ENCODE results near the gene LSM3.
"Not testable (repeated sequence)": the region's sequence is repeated elsewhere in the genome, so short reads cannot be mapped to it uniquely, and the experiment has no call there.

Gene LSM3

DNA sequence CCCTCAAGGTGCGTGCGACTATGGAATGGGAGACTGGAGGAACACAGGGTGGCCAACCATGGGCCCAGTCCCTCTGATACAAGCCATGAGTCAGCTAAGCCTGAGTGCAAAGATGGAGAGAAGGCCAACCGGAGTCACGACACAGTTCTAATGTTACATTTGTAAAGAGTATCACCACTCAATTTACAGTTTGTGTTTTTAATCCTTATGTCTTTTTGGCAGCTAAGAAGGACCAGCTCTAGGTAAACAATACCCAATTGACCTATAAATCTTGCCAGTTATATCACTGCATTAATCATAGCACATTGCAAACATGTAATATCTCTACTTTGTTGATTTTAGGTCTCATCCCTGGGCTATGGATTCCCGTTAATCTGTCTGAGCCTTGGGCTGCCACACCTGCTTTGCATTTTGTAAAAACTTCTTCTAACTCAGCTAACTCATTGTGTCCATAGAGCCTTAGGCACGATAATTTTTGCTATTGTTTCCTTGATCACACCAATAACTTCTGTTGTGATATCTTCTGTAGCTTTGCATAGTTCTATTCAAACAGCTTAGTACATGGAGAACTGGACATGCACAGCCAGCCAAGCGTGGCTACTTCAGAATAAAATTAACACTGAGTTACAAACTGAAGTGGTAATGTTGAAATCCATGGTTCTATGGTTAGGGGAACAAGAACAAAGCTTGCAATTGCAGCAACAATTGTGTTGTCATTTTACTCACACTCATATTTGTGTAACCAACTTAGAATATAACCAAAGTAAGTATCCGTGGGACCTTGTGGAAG lies 50.3 kb downstream of the LSM3 start:
- H3K36me3 ChIP-seq (ENCODE audit: insufficient read depth, low read length): no peaks in the 10 kb centered on the region
- H3K27me3 ChIP-seq (ENCODE audit: control insufficient read depth in 1 of 2, insufficient read depth in 2 of 2, low read length in 2 of 2): no peaks in the 10 kb centered on the region
- no peaks in the 10 kb centered on the region for H3K4me1 ChIP-seq (ENCODE audit: insufficient read depth, low read length)
- no peak overlapping the region for H3K4me3 ChIP-seq (ENCODE audit: low read depth in 1 of 2, low read length in 2 of 2)
- H3K9me3 ChIP-seq (ENCODE audit: low read length): no peaks in the 10 kb centered on the region
- H3K9ac ChIP-seq (ENCODE audit: low read length): no peak overlapping the region
- no peak overlapping the region for H3K27ac ChIP-seq (ENCODE audit: low read depth, low read length)

DNA sequence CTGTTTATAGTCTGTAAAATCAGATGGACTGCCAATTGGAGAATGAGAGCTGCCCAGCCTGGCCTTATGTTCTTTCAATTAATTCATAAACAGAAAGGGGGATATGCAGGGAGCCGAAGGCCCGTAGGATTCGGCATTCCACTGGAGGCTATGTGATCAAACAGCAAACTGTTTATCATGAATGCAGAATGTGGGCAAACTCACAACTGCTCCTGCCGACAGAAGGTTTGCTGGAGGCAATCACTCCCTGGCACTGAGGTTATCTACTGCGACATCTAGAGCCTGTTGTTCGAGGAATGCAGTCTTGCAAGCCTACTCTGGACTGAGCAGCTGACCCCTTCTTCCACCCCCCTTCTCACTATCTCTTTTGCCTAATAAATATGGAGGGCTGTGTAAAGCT lies 51.1 kb downstream of the LSM3 start:
- H3K4me3 ChIP-seq (ENCODE audit: low read depth in 1 of 2, low read length in 2 of 2); H3K4me1 ChIP-seq (ENCODE audit: insufficient read depth, low read length); H3K27ac ChIP-seq (ENCODE audit: low read depth, low read length); H3K9ac ChIP-seq (ENCODE audit: low read length); H3K27me3 ChIP-seq (ENCODE audit: control insufficient read depth in 1 of 2, insufficient read depth in 2 of 2, low read length in 2 of 2); H3K9me3 ChIP-seq (ENCODE audit: low read length); H3K36me3 ChIP-seq (ENCODE audit: insufficient read depth, low read length): not testable (repeated sequence)

DNA sequence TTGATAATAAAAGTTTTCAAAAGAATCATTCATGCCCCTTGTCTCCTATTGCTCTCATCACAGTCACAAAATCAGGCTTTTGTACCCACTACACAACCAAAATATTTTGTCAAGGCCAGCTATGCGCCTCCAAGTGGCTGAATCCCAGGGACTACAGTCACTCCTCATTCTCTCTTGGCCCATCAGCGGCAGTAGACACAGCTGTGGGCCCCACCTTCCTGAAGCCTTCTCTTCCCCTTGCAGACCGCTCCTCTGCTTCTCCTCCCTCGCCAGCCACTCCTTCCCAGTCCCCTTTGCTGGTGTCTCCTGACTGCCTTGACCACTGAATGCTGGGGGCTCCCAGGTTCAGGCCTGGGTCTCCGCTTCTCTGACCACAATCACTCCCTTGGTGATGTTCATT lies 52.1 kb downstream of the LSM3 start:
- Histone ChIP-seq H3K4me1 (ENCODE audit: insufficient read depth, low read length) (no peaks in the 10 kb centered on the region), H3K4me3 (ENCODE audit: low read depth in 1 of 2, low read length in 2 of 2) (no peak overlapping the region), H3K9ac (ENCODE audit: low read length) (no peak overlapping the region), H3K27ac (ENCODE audit: low read depth, low read length) (no peak overlapping the region), H3K9me3 (ENCODE audit: low read length) (no peaks in the 10 kb centered on the region), H3K36me3 (ENCODE audit: insufficient read depth, low read length) (no peaks in the 10 kb centered on the region), H3K27me3 (ENCODE audit: control insufficient read depth in 1 of 2, insufficient read depth in 2 of 2, low read length in 2 of 2) (no peaks in the 10 kb centered on the region)

DNA sequence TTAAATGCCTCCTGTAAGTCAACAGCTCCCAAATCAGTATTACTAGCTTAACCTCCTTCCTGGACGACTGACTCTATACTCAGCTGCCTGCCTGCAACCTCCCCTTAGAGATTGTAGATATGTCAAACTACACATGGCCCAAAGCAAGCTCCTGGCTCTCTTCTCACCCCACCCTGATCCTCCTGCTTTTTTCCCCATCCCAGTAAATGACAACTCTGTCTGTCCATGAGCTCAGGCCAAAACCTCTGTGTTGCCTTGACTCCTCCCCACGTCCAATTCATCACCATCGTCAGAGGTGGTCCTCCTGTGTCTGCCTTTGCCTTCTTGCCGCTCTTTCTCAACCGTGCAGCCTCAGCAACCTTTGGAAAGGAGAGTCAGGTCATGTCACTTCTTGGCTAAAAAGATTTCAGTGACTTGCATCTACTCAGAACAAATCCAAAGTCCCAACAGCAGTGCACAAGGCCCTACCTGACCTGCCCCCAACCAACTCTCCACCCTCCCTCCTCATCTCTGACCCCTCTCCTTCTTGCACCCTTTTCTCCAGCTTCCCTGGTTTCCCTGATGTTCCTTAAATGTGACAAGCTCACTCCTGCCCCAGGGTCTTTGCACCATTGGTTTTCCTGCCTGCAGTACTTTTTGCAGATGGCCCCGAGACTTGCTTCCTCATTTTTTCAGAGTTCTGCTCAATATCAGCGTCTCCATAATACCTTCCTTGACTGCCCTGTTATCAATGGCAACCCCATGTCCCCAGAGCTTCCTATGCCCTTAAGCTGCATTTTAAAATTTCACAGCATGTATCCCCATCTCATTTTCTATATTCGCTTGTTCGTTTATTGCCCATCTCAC lies 52.8 kb downstream of the LSM3 start:
- Histone ChIP-seq H3K36me3 (ENCODE audit: insufficient read depth, low read length) (no peaks in the 10 kb centered on the region), H3K9ac (ENCODE audit: low read length) (no peak overlapping the region), H3K27ac (ENCODE audit: low read depth, low read length) (no peak overlapping the region), H3K9me3 (ENCODE audit: low read length) (no peaks in the 10 kb centered on the region), H3K4me3 (ENCODE audit: low read depth in 1 of 2, low read length in 2 of 2) (no peak overlapping the region), H3K4me1 (ENCODE audit: insufficient read depth, low read length) (no peaks in the 10 kb centered on the region), H3K27me3 (ENCODE audit: control insufficient read depth in 1 of 2, insufficient read depth in 2 of 2, low read length in 2 of 2) (no peaks in the 10 kb centered on the region)

DNA sequence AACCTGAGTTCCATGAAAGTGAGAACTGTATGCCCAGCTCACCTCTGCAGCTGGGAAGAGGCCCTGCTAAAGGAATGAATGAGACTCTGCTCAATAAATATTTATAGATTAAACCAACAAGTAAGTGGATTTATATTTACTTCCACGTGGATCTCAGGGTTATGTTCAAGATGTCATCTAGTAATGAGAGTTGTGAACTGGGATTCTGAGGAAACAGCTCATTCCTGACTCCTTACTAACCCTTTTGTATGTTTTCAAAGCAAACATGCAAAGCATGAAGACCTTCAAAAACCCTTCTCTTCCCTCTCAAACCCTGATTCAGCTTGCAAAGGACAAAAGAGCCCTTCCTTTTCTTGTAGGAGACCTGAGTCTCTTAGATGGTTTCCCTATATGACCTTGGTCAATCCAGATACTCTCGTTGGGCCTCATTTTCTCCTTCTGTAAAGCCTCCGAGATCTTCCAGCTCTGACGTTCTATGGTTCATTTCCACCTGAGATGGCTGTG lies 53.4 kb downstream of the LSM3 start:
- H3K4me1 ChIP-seq (ENCODE audit: insufficient read depth, low read length): no peaks in the 10 kb centered on the region
- H3K36me3 ChIP-seq (ENCODE audit: insufficient read depth, low read length): no peaks in the 10 kb centered on the region
- H3K27ac ChIP-seq (ENCODE audit: low read depth, low read length): no peak overlapping the region
- H3K9me3 ChIP-seq (ENCODE audit: low read length): no peaks in the 10 kb centered on the region
- no peak overlapping the region for H3K4me3 ChIP-seq (ENCODE audit: low read depth in 1 of 2, low read length in 2 of 2)
- no peak overlapping the region for H3K9ac ChIP-seq (ENCODE audit: low read length)
- no peaks in the 10 kb centered on the region for H3K27me3 ChIP-seq (ENCODE audit: control insufficient read depth in 1 of 2, insufficient read depth in 2 of 2, low read length in 2 of 2)

DNA sequence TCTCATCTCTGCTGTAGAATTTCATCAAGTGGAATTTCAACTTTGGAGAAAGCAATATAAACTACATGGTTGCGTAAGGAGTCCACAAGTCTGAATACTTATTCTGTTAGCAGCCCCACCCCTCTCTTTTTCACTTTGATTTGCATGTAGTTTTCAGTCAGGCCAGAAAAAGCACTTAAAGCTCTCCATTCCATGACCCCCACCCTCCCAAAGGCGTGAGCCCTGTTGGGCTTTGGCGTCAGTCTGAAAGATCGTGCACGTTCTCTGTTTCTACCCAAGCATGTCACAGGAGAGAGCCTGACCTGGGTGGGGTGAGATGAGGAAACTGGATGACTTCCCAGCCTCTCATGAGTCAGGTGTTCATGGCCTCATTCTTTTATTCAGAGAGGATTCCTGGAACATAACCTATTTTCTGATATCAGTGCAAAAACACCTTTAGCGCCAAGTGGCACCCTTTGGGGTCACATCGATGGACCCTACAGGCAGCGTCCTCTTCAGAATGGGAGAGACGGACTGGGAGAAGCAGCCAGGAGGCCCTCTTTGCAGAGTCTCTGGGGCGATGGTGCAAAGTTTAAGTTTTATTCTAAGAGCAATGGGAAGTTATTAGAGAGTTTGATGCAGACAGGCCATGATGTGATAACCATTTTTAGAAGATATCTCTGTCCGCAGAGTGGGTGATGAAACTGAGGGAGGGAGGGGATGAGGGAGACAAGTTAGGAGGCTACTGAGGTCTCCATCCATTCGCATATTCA lies 55.8 kb downstream of the LSM3 start:
- H3K27me3 ChIP-seq (ENCODE audit: control insufficient read depth in 1 of 2, insufficient read depth in 2 of 2, low read length in 2 of 2): no peaks in the 10 kb centered on the region
- no peaks in the 10 kb centered on the region for H3K36me3 ChIP-seq (ENCODE audit: insufficient read depth, low read length)
- H3K9me3 ChIP-seq (ENCODE audit: low read length): no peaks in the 10 kb centered on the region
- no peaks in the 10 kb centered on the region for H3K4me1 ChIP-seq (ENCODE audit: insufficient read depth, low read length)
- H3K9ac ChIP-seq (ENCODE audit: low read length): no peak overlapping the region
- H3K27ac ChIP-seq (ENCODE audit: low read depth, low read length): no peak overlapping the region
- no peak overlapping the region for H3K4me3 ChIP-seq (ENCODE audit: low read depth in 1 of 2, low read length in 2 of 2)

DNA sequence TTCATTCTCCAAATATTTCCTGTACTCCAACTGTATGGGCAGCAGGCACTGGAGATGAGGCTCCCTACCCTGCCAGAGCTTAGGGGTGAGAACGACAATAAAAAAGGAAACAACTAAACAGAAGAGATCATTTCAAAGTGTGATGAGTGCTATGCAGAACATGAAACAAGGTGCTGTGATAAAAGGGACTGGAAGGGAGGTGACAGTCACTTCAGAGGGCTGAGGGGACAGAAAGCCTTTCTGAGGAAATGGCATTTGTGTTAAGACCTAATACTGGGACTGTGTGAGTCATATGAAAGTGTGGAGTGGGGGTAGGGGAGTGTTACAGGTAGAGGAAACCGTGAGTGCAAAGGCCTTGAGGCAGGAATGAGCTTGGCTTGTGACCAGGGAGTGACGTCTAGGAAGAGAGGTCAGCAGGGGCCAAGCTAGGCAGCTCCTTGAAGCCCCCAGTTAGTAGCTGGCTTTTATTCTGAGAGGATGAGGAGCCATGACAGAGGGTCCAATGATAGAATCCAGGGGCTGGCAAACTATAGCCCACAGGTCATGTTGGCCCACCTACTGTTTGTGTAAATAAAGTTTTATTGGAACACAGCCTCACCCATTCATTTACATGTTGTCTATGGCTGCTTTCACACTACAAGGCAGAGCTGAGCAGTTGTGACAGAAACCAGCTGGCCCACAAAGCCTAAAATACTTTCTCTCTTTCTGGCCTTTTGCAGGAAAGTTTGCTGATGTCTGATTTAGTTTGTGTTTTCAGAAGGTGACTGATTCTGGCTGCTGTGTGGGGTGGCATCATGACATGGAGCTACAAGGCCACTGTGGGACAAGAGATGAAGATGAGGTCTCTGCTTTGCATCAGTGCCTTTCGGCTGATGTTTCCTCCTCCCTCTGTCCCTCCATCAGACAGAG lies 56.6 kb downstream of the LSM3 start:
- Histone ChIP-seq H3K9me3 (ENCODE audit: low read length) (no peaks in the 10 kb centered on the region), H3K27me3 (ENCODE audit: control insufficient read depth in 1 of 2, insufficient read depth in 2 of 2, low read length in 2 of 2) (no peaks in the 10 kb centered on the region), H3K27ac (ENCODE audit: low read depth, low read length) (no peak overlapping the region), H3K36me3 (ENCODE audit: insufficient read depth, low read length) (no peaks in the 10 kb centered on the region), H3K9ac (ENCODE audit: low read length) (no peak overlapping the region), H3K4me3 (ENCODE audit: low read depth in 1 of 2, low read length in 2 of 2) (no peak overlapping the region), H3K4me1 (ENCODE audit: insufficient read depth, low read length) (no peaks in the 10 kb centered on the region)

DNA sequence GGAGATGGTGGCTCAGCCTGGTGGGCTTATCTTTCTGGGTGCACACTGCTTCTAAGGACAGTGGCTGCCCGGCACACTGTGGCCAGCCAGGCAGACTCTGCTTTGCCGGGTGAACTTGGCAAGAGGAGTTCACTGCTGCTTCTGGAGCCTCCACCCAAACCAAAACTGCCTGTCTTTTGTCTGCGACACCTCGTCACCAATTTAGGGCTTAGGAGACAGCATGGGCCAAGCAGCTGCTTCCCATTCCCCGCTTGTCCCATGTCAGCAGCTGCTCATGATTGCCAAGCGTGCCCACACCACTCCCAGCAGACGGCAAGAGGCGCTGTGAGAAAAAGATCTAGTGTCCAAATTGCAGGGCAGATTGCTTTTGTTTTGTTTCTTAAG lies 57.3 kb downstream of the LSM3 start:
- Histone ChIP-seq H3K9me3 (ENCODE audit: low read length) (no peaks in the 10 kb centered on the region), H3K27ac (ENCODE audit: low read depth, low read length) (no peak overlapping the region), H3K36me3 (ENCODE audit: insufficient read depth, low read length) (no peaks in the 10 kb centered on the region), H3K4me3 (ENCODE audit: low read depth in 1 of 2, low read length in 2 of 2) (no peak overlapping the region), H3K27me3 (ENCODE audit: control insufficient read depth in 1 of 2, insufficient read depth in 2 of 2, low read length in 2 of 2) (no peaks in the 10 kb centered on the region), H3K9ac (ENCODE audit: low read length) (no peak overlapping the region), H3K4me1 (ENCODE audit: insufficient read depth, low read length) (no peaks in the 10 kb centered on the region)

DNA sequence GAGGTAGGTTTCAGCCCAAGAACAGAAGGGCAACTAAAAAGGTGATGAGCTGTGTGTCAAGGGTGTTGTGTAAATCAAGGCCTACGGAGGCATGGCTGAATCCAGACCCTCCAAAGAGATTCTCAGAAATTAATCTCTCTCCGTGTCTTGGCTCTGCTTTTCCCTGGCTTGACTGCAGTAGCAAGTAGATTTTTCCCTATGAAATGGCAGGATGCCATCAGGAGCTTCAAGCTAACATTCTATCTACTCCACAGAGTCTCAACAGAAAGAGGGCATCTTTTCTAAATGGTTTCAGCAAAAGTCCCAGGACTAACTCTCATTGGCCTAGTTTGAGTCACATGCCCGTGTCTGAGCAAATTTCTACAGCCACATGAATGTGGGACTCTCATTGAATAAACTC lies 58.3 kb downstream of the LSM3 start:
- Histone ChIP-seq H3K4me1 (ENCODE audit: insufficient read depth, low read length) (no peaks in the 10 kb centered on the region), H3K9me3 (ENCODE audit: low read length) (no peaks in the 10 kb centered on the region), H3K9ac (ENCODE audit: low read length) (no peak overlapping the region), H3K27me3 (ENCODE audit: control insufficient read depth in 1 of 2, insufficient read depth in 2 of 2, low read length in 2 of 2) (no peaks in the 10 kb centered on the region), H3K27ac (ENCODE audit: low read depth, low read length) (no peak overlapping the region), H3K4me3 (ENCODE audit: low read depth in 1 of 2, low read length in 2 of 2) (no peak overlapping the region), H3K36me3 (ENCODE audit: insufficient read depth, low read length) (no peaks in the 10 kb centered on the region)

DNA sequence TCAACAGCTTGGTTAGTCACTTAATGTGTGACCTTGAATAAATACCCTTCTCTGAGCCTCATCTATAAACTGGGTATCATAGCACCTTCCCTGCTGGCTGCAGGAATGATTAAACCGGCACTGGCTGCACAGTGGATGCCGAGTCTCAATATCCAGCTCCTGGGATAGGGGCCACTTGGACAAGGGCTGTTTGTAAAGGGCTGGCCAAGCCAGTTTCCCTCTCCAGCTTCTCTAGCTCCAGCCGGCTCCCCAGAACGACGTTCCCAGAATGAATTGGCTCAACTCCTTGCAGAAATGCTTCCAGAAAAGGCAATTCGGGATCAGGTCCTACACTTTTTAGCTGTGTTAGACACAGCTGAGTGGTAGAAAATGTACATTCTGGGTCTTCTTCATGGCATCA lies 58.8 kb downstream of the LSM3 start:
- no peak overlapping the region for H3K4me3 ChIP-seq (ENCODE audit: low read depth in 1 of 2, low read length in 2 of 2)
- H3K27me3 ChIP-seq (ENCODE audit: control insufficient read depth in 1 of 2, insufficient read depth in 2 of 2, low read length in 2 of 2): no peaks in the 10 kb centered on the region
- H3K9me3 ChIP-seq (ENCODE audit: low read length): no peaks in the 10 kb centered on the region
- H3K4me1 ChIP-seq (ENCODE audit: insufficient read depth, low read length): no peaks in the 10 kb centered on the region
- no peaks in the 10 kb centered on the region for H3K36me3 ChIP-seq (ENCODE audit: insufficient read depth, low read length)
- no peak overlapping the region for H3K9ac ChIP-seq (ENCODE audit: low read length)
- no peak overlapping the region for H3K27ac ChIP-seq (ENCODE audit: low read depth, low read length)
